Effector memory CD8-positive, alpha-beta T cell (primary cell): ENCODE measurements around the gene CLEC12A.
"Not testable (repeated sequence)": the region's sequence is repeated elsewhere in the genome, so short reads cannot be mapped to it uniquely, and the experiment has no call there.

Experiments used
- ATAC-seq: fragments of 150-1000 bp; cut with Tn5 transposase; replicated peaks from 2 replicates; pipeline ENCODE4 v1.10.0; 2021; ENCODE audit warnings: mild to moderate bottlenecking, moderate library complexity
- DNase-seq, 3 experiments: peaks; one replicate each; pipeline ENCODE4 v3.0.0; 2021
- H3K27ac Mint-ChIP-seq, 2 donors: one replicate each; pipeline ENCODE4 v1.8.0; 2022; ENCODE audit warnings: mild to moderate bottlenecking in 2 of 2, mixed read lengths in 2 of 2, moderate library complexity in 2 of 2
- H3K27me3 Mint-ChIP-seq, 2 donors: one replicate each; pipeline ENCODE4 v1.8.0; 2022; ENCODE audit warnings: mixed read lengths in 2 of 2
- H3K36me3 Mint-ChIP-seq: one replicate; pipeline ENCODE4 v1.8.0; 2022; ENCODE audit warnings: mild to moderate bottlenecking, moderate library complexity, mixed read lengths; ENCODE audit not compliant: insufficient read depth
- H3K4me1 Mint-ChIP-seq, 2 donors: one replicate each; pipeline ENCODE4 v1.8.0; 2022; ENCODE audit warnings: low read depth in 2 of 2, mixed read lengths in 2 of 2
- H3K4me3 Mint-ChIP-seq, 2 donors: one replicate each; pipeline ENCODE4 v1.8.0; 2022; ENCODE audit warnings: mild to moderate bottlenecking in 2 of 2, mixed read lengths in 2 of 2, moderate library complexity in 2 of 2
- H3K9me3 Mint-ChIP-seq, 2 donors: one replicate each; pipeline ENCODE4 v1.8.0; 2022; ENCODE audit warnings: mixed read lengths in 2 of 2

Gene CLEC12A

DNA sequence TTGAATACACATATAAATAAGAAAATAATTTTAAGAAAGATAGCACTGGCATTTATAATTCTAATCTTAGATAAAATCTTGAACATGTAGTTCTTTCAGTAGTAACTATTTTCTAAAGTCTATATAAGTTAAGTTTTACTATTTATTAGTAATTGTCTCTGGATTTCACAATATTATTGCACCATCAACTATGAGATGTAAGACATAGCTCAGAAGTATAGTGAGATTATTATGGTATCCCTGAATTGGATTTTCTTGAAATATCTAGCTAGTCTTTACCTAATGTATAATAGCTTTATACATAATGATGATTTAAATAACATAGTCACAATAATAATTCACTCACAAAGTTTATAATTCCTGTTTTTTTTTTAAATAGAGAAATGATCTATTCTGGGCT lies 6.7 kb downstream of the CLEC12A start:
- Mint-ChIP-seq H3K36me3 (peaks cover 3% of the 10 kb centered on the region), H3K4me1 (no peaks in the 10 kb centered on the region), H3K27ac (no peak overlapping the region), H3K4me3 (no peak overlapping the region), H3K9me3 (no peaks in the 10 kb centered on the region), H3K27me3 (peaks cover 23 to 41% of the 10 kb centered on the region in 2 donors)
- DNase-seq (no peak), ATAC-seq (no peak)

DNA sequence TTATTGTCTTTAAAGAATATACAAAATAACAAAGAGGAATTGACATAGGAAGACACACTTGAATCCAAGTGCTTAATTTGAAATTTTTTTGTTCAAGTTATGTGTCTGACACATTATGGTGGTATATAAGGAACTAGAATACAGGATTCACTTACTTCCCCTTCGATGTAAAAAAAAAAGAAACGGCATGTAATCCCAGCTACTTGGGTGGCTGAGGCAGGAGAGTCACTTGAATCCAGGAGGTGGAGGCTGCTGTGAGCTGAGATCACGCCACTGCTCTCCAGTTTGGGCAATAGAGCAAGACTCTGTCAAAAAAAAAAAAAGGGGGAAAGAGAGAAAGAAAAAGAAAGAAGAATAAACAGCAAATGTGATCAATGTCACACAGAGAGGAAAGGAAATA lies 8.9 kb downstream of the CLEC12A start:
- Mint-ChIP-seq H3K4me1 (no peaks in the 10 kb centered on the region), H3K27ac (no peak overlapping the region), H3K9me3 (no peaks in the 10 kb centered on the region), H3K36me3 (peaks cover 3% of the 10 kb centered on the region), H3K27me3 (peaks cover 18 to 27% of the 10 kb centered on the region in 2 donors), H3K4me3 (no peak overlapping the region)
- ATAC-seq, result no peak
- no peak for DNase-seq

DNA sequence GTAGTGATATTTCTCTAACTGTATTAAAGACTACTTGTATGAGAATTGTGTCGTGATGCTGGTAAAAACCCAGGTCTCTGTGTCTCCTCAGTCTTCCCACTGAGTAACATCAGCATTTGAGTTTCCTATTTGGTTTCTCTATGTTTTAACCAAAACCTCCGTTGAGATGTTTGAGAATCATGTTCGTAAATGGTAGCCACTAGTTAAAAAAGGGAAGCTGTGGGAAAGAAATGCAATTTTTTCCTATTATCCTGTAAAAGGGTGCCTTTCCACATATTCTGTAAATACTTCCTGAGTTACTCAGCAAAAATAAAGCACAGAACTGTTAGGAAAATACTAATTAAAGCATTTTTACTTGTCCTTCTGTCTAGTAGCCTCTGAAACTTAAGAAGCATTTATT lies 20.7 kb downstream of the CLEC12A start:
- peaks cover 31 to 44% of the 10 kb centered on the region in 2 donors for H3K27me3 Mint-ChIP-seq
- H3K36me3 Mint-ChIP-seq, result no peaks in the 10 kb centered on the region
- H3K4me3 Mint-ChIP-seq, result no peak overlapping the region
- no peak for DNase-seq
- no peak for ATAC-seq
- no peaks in the 10 kb centered on the region for H3K4me1 Mint-ChIP-seq
- no peak overlapping the region for H3K27ac Mint-ChIP-seq
- H3K9me3 Mint-ChIP-seq, result no peaks in the 10 kb centered on the region

DNA sequence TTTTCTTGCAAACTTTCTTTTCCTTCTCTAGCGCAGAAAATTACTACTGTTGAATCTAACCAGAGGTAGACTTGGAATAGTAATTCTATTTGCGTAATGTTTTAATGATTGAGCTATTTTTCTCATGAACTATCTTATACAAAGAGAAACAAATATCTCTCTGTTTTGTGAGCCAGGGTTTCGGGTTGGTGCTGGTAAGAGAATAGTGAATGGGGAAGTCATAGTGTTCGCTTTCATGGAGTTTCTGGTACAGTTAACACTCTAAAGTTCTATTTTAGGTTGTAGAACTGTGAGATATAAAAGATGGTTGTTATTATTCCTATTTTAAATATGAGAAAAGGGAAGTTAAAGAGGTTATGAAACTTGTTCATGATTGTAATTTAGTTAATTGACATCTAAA lies 21.1 kb downstream of the CLEC12A start:
- no peaks in the 10 kb centered on the region for H3K4me1 Mint-ChIP-seq
- no peaks in the 10 kb centered on the region for H3K9me3 Mint-ChIP-seq
- no peak overlapping the region for H3K4me3 Mint-ChIP-seq
- ATAC-seq (no peak), DNase-seq (no peak)
- H3K36me3 Mint-ChIP-seq, result no peaks in the 10 kb centered on the region
- H3K27ac Mint-ChIP-seq, result no peak overlapping the region
- peaks cover 31 to 44% of the 10 kb centered on the region in 2 donors for H3K27me3 Mint-ChIP-seq

DNA sequence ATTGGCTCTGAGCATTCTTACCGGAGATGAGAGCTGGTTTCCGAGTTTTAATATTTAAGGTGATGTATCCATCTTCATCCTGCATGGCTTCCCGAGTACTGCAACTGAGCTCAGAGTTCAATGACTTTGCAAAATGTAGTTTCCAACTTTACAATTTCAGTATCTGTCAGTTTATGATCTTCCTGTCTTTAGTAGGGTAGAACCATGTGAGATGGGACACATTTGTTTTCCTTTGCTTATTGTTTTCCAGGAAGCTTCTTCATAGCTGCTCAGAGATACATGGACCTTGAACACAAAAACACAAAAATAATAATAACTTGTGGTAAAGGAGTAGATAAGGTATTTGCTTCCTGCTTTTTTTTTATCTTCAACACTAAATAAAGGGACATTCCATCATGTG lies 27.8 kb downstream of the CLEC12A start, which contains the start of gene CLEC1B:
CLEC1B (minus strand) TSS at position 106 of the 400 bp plus-strand sequence; CDS start at position 85, 21 bp downstream.
- H3K4me3 Mint-ChIP-seq, result no peak within 1 kb of the TSS

DNA sequence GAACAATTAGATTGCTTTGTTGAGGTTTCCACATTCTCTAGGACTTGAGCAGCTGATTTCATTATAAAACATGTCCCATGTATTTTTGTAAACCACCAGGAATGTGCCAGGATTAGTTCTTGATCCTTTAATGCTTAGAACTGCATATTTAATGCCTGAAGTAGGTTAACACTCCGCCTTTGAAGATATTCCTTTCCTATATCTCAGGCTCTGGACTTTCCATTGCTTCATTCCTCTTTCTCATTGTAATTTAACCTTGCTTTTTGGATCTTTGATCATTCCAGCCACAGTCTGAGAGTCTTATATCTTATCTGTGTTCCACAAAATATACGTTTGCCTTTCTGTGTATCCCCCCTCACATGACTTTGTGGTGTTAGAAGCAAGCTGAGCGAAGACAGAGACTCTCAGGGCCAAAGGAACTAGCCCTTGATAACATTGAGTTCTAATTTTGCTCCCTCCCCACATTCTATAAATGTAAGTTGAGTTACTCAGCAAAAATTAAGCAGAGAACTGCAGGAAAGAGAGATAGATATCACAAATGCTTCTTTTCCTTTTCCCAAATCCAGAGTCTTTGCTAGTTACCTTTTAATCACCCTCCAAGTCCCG lies 30.1 kb downstream of the CLEC12A start:
- H3K4me3 Mint-ChIP-seq, result no peak overlapping the region
- no peaks in the 10 kb centered on the region for H3K4me1 Mint-ChIP-seq
- no peaks in the 10 kb centered on the region for H3K9me3 Mint-ChIP-seq
- DNase-seq, result no peak
- ATAC-seq, result no peak
- H3K27me3 Mint-ChIP-seq, result peaks cover 21 to 31% of the 10 kb centered on the region in 2 donors
- H3K27ac Mint-ChIP-seq, result no peak overlapping the region
- H3K36me3 Mint-ChIP-seq, result no peaks in the 10 kb centered on the region

More for the DNA sequence above, 27.8 kb downstream of the CLEC12A start, which contains the start of gene CLEC1B:
- H3K9me3 Mint-ChIP-seq, result no peaks in the 10 kb centered on the region
- no peak for DNase-seq
- H3K36me3 Mint-ChIP-seq, result no peaks in the 10 kb centered on the region
- no peak within 1 kb of the TSS for H3K27ac Mint-ChIP-seq
- no peak for ATAC-seq
- H3K4me1 Mint-ChIP-seq, result no peaks in the 10 kb centered on the region
- peaks cover 12 to 29% of the 10 kb centered on the region in 2 donors for H3K27me3 Mint-ChIP-seq

DNA sequence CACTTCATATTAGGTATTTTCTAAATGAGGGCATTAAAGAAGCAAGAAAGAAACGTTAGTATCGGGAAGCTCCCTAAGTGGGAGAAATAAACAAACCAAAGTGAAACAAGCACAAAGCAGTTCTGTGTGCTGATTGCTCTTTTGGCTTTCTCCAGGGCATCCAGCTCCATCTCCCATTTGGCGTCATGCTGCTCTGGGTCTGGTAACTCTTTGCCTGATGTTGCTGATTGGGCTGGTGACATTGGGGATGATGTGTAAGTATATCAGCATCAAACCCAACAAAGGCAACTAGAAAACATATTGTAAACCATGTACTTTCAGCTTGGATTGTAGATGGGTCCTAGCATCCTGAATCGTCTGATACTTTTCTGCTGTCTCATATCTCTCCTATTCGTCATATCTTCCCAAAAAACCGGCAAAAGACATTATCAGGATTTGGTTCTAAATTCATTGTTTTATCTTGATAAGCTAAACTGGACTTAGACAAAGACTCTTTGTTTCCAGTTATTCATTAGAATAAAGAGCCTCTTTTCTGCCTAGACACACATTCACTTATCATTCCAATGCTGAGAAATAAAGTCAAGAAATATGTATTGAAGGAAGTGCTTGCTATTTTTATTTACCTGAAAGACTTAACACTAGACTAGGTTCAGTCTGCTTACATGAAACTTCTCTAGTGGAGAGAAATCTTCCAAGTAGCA lies 41.6 kb downstream of the CLEC12A start:
- H3K4me1 Mint-ChIP-seq, result no peaks in the 10 kb centered on the region
- no peak overlapping the region for H3K27ac Mint-ChIP-seq
- peaks cover 3% of the 10 kb centered on the region for H3K36me3 Mint-ChIP-seq
- H3K9me3 Mint-ChIP-seq, result no peaks in the 10 kb centered on the region
- H3K27me3 Mint-ChIP-seq, result peaks cover 48 to 57% of the 10 kb centered on the region in 2 donors
- ATAC-seq, result no peak
- H3K4me3 Mint-ChIP-seq, result no peak overlapping the region
- no peak for DNase-seq

DNA sequence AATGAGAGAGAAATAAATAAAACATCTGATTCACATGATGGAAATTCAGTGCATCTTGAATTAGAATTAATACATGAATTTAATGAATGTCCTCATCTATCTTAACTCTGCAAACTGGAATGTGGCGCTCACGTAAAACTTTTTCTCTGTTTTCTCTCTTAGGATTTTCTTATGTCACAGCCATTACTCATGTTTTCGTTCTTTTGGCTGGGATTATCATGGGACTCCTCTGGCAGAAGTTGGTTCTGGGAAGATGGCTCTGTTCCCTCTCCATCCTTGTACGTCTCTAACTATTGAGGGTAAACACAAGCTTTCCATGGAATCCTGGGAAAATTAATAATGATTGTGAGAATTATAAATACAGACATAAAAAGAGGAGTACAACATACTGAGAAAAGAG lies 44.2 kb downstream of the CLEC12A start:
- Mint-ChIP-seq H3K9me3 (no peaks in the 10 kb centered on the region), H3K27ac (no peak overlapping the region), H3K4me1 (no peaks in the 10 kb centered on the region), H3K36me3 (peaks cover 3% of the 10 kb centered on the region), H3K27me3 (peaks cover 39 to 43% of the 10 kb centered on the region in 2 donors), H3K4me3 (no peak overlapping the region)
- DNase-seq, result no peak
- ATAC-seq, result no peak

DNA sequence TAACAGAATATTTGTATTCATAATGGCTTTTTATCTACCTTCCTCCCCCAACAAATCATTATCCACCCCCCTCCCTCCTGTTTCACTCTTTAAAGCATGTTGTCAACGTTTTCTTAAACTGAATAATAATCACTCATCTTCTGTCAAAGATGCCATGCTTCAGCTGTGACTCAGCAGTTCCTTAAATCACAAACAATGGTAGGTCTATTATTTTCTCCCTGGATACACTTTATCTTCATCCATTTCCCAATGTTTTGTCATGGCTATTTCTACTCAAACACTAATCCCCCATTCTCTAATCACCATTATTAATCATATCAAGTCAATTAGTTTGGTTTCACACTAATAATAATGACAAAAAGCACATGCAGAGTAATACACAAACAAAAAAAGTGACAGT lies 45.7 kb downstream of the CLEC12A start:
- no peak overlapping the region for H3K4me3 Mint-ChIP-seq
- H3K36me3 Mint-ChIP-seq, result peaks cover 3% of the 10 kb centered on the region
- ATAC-seq (no peak), DNase-seq (no peak)
- H3K27me3 Mint-ChIP-seq, result peaks cover 28 to 44% of the 10 kb centered on the region in 2 donors
- no peaks in the 10 kb centered on the region for H3K9me3 Mint-ChIP-seq
- no peaks in the 10 kb centered on the region for H3K4me1 Mint-ChIP-seq
- H3K27ac Mint-ChIP-seq, result no peak overlapping the region

DNA sequence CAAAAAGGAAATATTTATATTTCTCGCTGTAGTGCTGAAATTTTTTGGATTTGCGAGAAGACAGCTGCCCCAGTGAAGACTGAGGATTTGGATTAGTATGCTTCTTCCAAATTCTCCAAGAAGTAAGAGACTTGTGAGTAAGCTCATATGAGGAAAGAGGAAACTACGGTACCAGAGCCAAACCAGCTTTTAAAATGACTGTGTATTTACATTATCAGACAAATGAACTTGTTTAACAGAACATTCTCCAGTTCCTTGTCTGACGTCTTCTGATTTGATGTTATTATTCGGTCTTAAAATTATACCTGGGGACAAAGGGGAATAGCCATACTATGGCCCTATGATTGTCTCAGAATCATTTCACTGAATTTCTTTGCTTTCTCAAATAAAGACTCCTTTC lies 47.2 kb downstream of the CLEC12A start:
- DNase-seq, result no peak
- ATAC-seq, result no peak
- Mint-ChIP-seq H3K9me3 (no peaks in the 10 kb centered on the region), H3K27ac (no peak overlapping the region), H3K4me3 (no peak overlapping the region), H3K27me3 (peaks cover 16 to 31% of the 10 kb centered on the region in 2 donors), H3K4me1 (no peaks in the 10 kb centered on the region), H3K36me3 (peaks cover 3% of the 10 kb centered on the region)

DNA sequence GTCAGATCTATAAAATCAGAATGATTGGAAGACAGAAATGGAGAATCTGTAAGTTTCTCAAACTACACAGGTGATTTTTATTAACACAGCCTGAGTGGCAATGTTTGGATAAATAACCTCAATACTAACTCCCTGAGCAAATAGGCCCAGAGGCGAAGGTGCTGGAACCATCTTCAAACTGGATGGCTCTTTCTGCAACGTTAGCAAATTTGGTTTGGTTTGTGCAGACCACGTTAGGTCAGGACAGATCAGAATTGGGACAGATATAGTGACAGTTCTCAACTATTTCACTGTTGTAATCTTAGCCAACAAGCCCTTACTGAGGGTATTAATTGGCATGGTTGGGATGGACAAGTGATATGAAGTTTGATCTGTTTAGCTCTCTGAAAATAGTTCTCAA lies 50.1 kb downstream of the CLEC12A start:
- Mint-ChIP-seq H3K36me3 (no peaks in the 10 kb centered on the region), H3K27ac (no peak overlapping the region), H3K9me3 (no peaks in the 10 kb centered on the region), H3K4me3 (no peak overlapping the region), H3K27me3 (peaks cover 8 to 24% of the 10 kb centered on the region in 2 donors), H3K4me1 (no peaks in the 10 kb centered on the region)
- ATAC-seq (no peak), DNase-seq (no peak)

DNA sequence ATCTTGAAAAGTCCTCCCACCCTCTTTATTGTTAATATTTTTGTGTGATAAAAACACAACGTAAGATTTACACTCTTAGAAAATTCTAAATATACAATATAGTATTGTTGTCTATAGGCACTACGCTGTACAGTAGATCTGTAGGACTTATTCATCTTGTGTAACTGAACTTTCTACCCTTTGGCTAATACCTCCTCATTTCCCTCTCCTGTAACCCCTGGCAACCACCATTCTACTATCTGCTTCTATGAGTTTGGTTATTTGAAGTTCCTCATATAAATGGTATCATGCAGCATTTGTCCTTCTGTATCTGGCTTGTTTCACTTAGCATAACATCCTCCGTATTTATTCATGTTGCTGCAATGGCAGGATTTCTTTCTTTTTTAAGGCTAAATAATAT lies 54.0 kb downstream of the CLEC12A start:
- Mint-ChIP-seq H3K4me1 (no peaks in the 10 kb centered on the region), H3K27ac (no peak overlapping the region), H3K4me3 (no peak overlapping the region), H3K27me3 (peaks cover 0 to 14% of the 10 kb centered on the region in 2 donors), H3K9me3 (no peaks in the 10 kb centered on the region), H3K36me3 (peaks cover 3% of the 10 kb centered on the region)
- DNase-seq (no peak), ATAC-seq (no peak)

DNA sequence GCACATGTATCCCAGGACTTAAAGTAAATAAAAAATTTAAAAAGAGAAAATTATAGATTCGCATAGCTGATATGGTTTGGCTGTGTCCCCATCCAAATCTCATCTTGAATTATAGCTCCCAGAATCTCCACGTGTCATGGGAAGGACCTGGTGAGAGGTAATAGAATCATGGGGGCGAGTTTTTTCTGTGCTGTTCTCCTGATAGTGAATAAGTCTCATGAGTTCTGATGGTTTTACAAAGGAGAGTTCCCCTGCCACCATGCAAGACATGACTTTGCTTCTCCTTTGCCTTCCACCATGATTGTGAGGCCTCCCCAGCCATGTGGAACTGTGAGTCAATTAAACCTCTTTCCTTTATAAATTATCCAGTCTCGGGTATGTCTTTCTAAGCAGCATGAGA lies 55.5 kb downstream of the CLEC12A start:
- peaks cover 8 to 13% of the 10 kb centered on the region in 2 donors for H3K27me3 Mint-ChIP-seq
- H3K4me3 Mint-ChIP-seq, ATAC-seq, DNase-seq, H3K27ac Mint-ChIP-seq, H3K36me3 Mint-ChIP-seq, H3K4me1 Mint-ChIP-seq, H3K9me3 Mint-ChIP-seq: not testable (repeated sequence)

DNA sequence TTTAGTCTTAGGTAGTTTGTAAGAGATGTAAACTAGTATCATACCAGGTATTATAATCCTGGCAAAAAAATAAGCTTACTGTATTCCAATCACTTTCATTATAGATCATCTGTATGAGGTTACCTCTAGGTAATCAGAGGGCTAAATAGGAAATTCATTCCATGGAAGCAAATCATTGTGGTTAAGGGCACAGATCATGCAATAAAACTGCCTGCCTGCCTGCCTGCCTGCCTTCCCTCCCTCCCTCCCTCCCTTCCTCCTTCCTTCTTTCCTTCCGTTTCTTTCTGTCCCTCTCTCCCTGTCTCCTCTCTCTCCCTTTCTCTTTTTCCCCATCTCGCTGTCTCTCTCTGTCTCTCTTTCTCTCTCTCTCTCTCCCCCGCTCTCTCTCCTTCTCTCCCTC lies 56.1 kb downstream of the CLEC12A start:
- ATAC-seq, result no peak
- no peak overlapping the region for H3K27ac Mint-ChIP-seq

More for the DNA sequence above, 56.1 kb downstream of the CLEC12A start:
- H3K4me1 Mint-ChIP-seq, result no peaks in the 10 kb centered on the region
- H3K9me3 Mint-ChIP-seq, result no peaks in the 10 kb centered on the region
- DNase-seq, result no peak
- H3K27me3 Mint-ChIP-seq, result peaks cover 13 to 16% of the 10 kb centered on the region in 2 donors
- H3K4me3 Mint-ChIP-seq, result no peak overlapping the region
- H3K36me3 Mint-ChIP-seq, result peaks cover 3% of the 10 kb centered on the region
